ENCODE data around the gene TCEA2.
"Not testable (repeated sequence)": the region's sequence is repeated elsewhere in the genome, so short reads cannot be mapped to it uniquely, and the experiment has no call there.

The TCEA2 gene

DNA sequence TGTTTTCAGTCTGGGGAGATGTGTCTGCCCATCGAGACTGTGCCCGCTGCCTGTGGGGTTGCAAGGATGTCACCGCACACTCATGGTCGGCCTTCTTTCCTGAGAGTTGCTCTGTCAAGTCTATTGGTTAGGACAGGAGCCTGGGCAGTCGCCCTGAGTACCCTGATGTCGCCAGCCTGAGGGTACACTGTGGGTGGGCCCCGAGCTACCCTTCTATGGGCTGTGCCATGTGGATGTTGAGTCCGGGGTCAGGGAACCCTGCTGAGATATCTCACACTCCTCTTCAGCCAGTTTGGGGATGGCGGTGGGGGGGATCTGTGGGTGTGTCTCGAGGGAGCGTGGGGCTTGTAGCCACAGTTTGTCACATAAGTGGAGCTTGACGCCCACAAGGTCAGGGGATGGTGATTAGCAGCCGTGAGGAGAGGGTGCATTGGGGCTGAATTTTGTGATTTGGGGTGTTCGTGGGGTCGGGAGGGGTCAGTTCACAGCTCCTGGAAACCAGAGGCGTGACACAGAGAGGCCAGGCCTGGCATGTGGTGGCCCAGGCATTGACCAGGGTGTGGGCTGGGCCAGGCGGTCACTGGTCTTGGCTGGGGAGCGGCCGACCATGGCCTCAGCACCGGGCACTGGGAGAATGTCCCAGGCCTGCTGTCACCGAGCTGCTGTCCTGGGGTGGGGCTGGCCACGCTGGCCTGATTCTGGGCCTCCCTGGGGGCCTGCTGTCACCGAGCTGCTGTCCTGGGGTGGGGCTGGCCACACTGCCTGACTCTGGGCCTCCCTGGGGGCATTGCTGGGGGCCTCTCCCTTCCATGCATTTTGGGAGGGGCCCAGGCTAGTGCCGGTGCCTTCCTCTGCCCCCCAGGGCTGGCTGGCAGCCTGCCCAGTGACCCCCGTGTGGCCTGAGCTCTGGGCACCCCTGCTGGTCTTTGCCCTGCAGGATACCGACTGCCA is 46.0 kb downstream of the TCEA2 start:
- DNase-seq (ENCODE audit: low read depth), result no peak

GRCh38 chr20:64109831-64110391 is 46.9 kb downstream of the TCEA2 start:
- DNase-seq (ENCODE audit: low read depth), result no peak

DNA sequence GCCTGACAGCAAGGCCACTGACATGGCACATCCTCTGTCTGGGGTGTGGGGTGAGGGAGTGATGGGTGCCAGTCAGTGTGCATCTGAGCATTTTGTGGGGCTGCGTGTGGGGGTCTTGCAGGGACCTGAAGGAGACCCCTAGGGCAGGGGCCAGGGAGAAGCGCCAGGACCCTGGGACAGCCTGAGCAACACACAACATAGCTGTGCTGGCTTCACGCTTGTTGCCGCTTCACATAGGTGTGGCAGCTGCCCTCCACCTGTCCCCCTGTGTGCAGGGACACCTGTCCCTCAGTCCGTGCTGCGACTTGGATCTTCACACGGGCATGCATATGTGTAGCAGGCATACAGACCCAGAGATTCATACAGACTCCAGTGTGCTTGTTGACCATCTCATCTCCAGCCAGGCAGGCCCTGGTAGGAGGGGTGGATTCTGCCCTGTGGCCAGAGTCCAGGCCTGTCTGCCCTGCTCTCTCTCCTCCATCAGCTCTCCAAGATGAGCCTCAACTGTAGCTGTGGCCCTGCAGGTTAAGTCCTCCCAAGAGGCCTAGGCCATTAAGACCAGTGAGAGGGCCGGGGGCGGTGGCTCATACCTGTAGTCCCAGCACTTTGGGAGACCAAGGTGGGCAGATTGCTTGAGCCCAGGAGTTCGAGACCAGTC is 47.5 kb downstream of the TCEA2 start:
- no peak for DNase-seq (ENCODE audit: low read depth)

DNA sequence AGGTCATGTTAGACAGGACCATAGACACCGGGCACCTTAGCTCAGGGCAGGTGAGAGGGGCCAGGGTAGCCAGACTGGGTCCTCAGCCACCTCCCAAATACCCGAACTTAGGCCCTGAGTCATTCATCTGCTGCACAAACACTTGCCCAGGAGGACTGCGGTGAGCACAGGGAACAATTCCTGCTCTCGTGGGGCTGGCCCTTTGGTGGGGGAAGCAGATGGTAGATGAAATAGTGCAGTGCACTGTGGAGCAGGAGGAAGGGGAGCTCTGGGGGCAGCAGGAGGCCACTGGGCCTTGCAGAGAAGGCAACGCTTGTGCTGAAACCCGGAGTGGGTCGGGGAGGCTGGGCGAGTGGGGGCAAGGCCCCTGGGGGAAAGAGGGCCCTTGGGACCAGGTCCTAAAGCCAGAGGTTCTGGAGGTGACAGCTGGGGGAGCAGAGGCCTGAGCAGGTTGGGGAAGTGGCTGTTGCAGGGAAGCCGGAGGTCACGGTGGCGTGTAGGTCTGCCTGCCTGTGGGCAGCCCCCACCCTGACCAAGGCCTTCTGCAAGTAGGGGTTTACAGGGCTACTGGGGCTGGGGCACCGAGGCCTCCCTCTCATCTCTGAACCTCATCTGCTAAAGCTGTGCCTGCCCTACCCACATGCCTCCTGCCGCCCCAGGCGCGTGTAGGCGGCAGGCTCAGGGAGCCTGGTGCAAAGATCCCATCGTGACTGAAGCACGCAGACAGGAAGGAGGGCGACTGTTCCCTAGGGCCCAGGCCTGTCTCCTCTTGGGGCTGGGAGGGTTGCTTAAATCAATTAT is 49.0 kb downstream of the TCEA2 start:
- DNase-seq (ENCODE audit: low read depth), result no peak

GRCh38 chr20:64112691-64113443 is 49.9 kb downstream of the TCEA2 start:
- DNase-seq (ENCODE audit: low read depth), result no peak

GRCh38 chr20:64113444-64113775 is 50.4 kb downstream of the TCEA2 start:
- no peak for DNase-seq (ENCODE audit: low read depth)

GRCh38 chr20:64113796-64114355 is 50.9 kb downstream of the TCEA2 start:
- DNase-seq (ENCODE audit: low read depth), result no peak

- no peak for DNase-seq (ENCODE audit: low read depth)
Observed at GRCh38 chr20:64114356-64114971, 51.5 kb downstream of the TCEA2 start.

GRCh38 chr20:64115171-64115911 is 52.3 kb downstream of the TCEA2 start:
- DNase-seq (ENCODE audit: low read depth), result no peak

- no peak for DNase-seq (ENCODE audit: low read depth)
Observed at GRCh38 chr20:64116016-64116415, 53.0 kb downstream of the TCEA2 start.

- no peak for DNase-seq (ENCODE audit: low read depth)
Observed at GRCh38 chr20:64116541-64117431, 53.8 kb downstream of the TCEA2 start.

DNA sequence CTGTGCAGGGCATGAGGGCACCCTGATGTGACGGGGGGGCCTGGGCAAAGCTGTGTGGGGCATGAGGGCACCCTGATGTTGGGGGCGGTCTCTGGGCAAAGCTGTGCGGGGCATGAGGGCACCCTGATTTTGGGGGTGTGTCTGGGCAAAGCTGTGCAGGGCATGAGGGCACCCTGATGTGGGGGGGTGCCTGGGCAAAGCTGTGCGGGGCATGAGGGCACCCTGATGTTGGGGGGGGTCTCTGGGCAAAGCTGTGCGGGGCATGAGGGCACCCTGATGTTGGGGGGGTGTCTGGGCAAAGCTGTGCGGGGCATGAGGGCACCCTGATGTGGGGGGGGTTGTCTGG is 54.4 kb downstream of the TCEA2 start:
- DNase-seq (ENCODE audit: low read depth), result not testable (repeated sequence)

- no peak for DNase-seq (ENCODE audit: low read depth)
Observed at GRCh38 chr20:64119301-64119680, 56.3 kb downstream of the TCEA2 start.

GRCh38 chr20:64119681-64120341 is 56.8 kb downstream of the TCEA2 start:
- DNase-seq (ENCODE audit: low read depth), result no peak

DNA sequence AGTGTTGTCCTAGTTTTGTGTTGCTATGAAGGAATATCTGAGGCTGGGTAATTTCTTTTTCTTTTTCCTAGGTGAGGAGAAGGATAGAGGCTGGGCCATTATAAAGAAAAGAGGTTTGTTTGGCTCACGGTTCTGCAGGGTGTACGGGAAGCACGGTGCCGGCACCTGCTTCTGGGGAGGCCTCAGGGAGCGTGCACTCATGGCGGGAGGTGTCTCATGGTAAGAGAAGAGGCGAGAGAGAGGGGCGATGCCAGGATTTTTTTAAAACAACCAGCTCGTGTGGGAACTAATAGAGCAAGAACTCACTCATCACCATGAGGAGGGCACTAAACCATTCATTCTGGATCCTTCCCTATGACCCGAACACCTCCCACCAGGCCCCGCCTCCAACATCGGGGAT is 58.6 kb downstream of the TCEA2 start:
- no peak for DNase-seq (ENCODE audit: low read depth)
